SU-DHL-6 (cell line): ENCODE results near the gene MCAM.

ENCODE experiments used
- CTCF ChIP-seq: fragments of 200-600 bp; sonication (generic); IDR thresholded peaks from one replicate; pipeline ENCODE4 v1.5.1; 2017; ENCODE audit warnings: antibody characterized with exemption, mild to moderate bottlenecking, low read length, moderate library complexity; ENCODE audit not compliant: insufficient read depth, poor library complexity, severe bottlenecking
- EZH2phosphoT487 ChIP-seq: fragments of 200-600 bp; sonication (generic), shearing (Covaris generic); conservative IDR thresholded peaks from 2 replicates; pipeline ENCODE4 v1.6.1; 2018; ENCODE audit warnings: mild to moderate bottlenecking, antibody characterized with exemption, low read length, moderate library complexity, mixed read lengths

- TF ChIP-seq CTCF (no peak), EZH2phosphoT487 (no peak)
These were observed 17.5 kb downstream of the MCAM start for GRCh38 chr11:119299416-119299815.
